Measurements from ENCODE around the gene MBD2. TPM values are rescaled to one million over a fixed set of nuclear protein-coding genes. Genes with fewer than 3 reads are reported as not detected.
A peak's percentile ranks its signal among the peaks of the same experiment; 100 is the strongest.

The MBD2 gene
- polyA plus RNA-seq, 2 donors: 55.0 to 55.6 TPM

DNA sequence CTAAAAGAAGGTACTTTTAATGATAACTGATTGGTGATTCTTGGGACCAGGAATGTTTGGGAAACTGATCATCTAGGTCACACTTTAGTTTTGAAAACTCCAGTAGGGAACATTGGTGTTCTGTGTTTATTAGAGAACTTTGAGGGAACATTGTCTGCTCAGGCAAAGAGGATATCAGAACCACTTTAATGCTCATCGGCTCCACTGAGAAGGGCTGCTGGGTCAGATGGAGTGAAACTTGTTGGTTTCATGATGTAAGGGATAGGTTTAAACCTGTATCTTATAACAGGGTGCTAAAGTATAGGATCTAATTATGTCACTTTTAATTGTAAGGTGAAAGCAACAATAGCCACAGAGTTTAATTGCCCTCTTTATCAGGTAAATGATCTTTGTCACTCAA lies 30.7 kb upstream of the MBD2 start:
- Histone ChIP-seq H3K4me3 (ENCODE audit: low read depth in 1 of 2, low read length in 2 of 2) (no peak overlapping the region), H3K4me1 (ENCODE audit: control insufficient read depth in 2 of 2, insufficient read depth in 2 of 2, low read length in 1 of 2) (no peaks in the 10 kb centered on the region), H3K27ac (ENCODE audit: low read depth in 2 of 2, low read length in 1 of 2) (peak overlapping the region; percentile 47 to 58), H3K36me3 (ENCODE audit: control insufficient read depth in 2 of 2, insufficient read depth in 2 of 2, low read length in 1 of 2) (no peaks in the 10 kb centered on the region), H3K9me3 (ENCODE audit: control insufficient read depth in 2 of 2, insufficient read depth in 1 of 2, low read depth in 1 of 2, low read length in 1 of 2) (no peaks in the 10 kb centered on the region), H3K27me3 (ENCODE audit: control insufficient read depth in 1 of 2, insufficient read depth in 2 of 2, low read length in 2 of 2) (no peaks in the 10 kb centered on the region)
- 44 to 60% methylated on average over 1 of the region's 1 CpG for WGBS, 2 donors

DNA sequence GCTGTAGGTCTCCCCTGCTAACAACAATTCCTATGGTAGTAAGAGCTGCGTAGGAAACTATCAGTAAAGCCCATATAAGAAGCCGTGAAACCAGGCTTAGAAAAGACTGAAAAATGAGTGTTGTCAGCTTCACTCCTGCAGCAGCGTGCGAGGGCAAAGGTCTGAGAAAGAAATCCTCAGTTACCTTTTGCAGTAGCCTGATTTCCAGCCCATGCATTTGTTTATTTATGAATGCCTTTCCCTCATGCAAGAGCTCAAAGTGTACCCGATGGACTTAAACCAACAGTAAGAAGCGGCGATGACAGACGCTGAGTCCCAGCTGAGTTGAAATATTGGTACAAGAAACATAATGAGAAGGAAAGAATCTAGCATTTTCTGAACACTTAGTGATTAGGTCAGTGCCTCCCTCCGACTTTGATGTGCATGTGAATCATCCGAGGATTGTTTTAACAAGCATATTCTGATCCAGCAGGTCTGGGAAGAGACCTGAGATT lies 29.8 kb upstream of the MBD2 start:
- peak overlapping the region in 1 of 2 donors; percentile 5 for H3K4me3 ChIP-seq (ENCODE audit: low read depth in 1 of 2, low read length in 2 of 2)
- H3K4me1 ChIP-seq (ENCODE audit: control insufficient read depth in 2 of 2, insufficient read depth in 2 of 2, low read length in 1 of 2): no peaks in the 10 kb centered on the region
- peak overlapping the region; percentile 78 to 88 for H3K27ac ChIP-seq (ENCODE audit: low read depth in 2 of 2, low read length in 1 of 2)
- H3K36me3 ChIP-seq (ENCODE audit: control insufficient read depth in 2 of 2, insufficient read depth in 2 of 2, low read length in 1 of 2): no peaks in the 10 kb centered on the region
- H3K9me3 ChIP-seq (ENCODE audit: control insufficient read depth in 2 of 2, insufficient read depth in 1 of 2, low read depth in 1 of 2, low read length in 1 of 2): no peaks in the 10 kb centered on the region
- no peaks in the 10 kb centered on the region for H3K27me3 ChIP-seq (ENCODE audit: control insufficient read depth in 1 of 2, insufficient read depth in 2 of 2, low read length in 2 of 2)
- WGBS, 2 donors: 23 to 29% methylated on average over 10 of the region's 10 CpGs

DNA sequence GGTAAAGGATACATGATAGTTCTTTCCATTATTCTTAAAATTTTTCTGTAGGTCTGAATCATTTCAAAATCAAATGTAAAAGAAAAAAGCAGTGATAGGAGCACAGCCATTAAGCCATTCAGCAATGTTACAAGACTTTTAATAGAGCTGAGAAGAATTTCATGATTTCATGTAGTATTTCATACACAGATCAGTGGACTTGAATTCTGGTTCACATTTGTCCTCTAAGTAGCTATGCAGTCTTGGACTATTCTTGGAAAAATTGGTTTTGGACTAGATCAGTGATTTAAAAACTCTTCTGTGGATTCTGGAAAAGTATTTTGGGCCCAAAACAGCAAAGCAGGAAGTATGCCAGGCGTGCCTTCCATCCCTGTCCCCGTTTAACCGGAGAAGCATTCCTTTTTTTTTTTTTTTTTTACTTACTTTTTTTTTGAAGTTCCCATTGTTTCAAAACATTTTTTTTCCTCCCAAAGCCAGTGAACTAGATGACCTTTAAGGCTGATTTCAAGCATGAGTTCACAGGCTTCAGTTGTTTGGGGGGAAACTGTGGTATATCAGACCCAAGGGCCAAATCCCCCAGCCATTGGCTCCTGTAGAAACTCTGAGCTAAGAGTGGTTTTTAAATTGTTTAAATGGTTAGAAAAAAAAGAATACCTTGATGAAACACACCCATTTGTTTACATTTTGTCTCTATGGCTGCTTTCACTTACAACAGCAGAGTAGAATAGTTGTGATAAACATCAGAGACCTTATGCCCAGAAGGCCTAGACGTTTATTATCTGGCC lies 27.3 kb upstream of the MBD2 start:
- Histone ChIP-seq H3K9me3 (ENCODE audit: control insufficient read depth in 2 of 2, insufficient read depth in 1 of 2, low read depth in 1 of 2, low read length in 1 of 2) (no peaks in the 10 kb centered on the region), H3K27me3 (ENCODE audit: control insufficient read depth in 1 of 2, insufficient read depth in 2 of 2, low read length in 2 of 2) (no peaks in the 10 kb centered on the region), H3K4me3 (ENCODE audit: low read depth in 1 of 2, low read length in 2 of 2) (no peak overlapping the region), H3K27ac (ENCODE audit: low read depth in 2 of 2, low read length in 1 of 2) (peak overlapping the region in 1 of 2 donors; percentile 8), H3K36me3 (ENCODE audit: control insufficient read depth in 2 of 2, insufficient read depth in 2 of 2, low read length in 1 of 2) (no peaks in the 10 kb centered on the region), H3K4me1 (ENCODE audit: control insufficient read depth in 2 of 2, insufficient read depth in 2 of 2, low read length in 1 of 2) (no peaks in the 10 kb centered on the region)
- 32 to 33% methylated on average over 4 of the region's 4 CpGs for WGBS, 2 donors

DNA sequence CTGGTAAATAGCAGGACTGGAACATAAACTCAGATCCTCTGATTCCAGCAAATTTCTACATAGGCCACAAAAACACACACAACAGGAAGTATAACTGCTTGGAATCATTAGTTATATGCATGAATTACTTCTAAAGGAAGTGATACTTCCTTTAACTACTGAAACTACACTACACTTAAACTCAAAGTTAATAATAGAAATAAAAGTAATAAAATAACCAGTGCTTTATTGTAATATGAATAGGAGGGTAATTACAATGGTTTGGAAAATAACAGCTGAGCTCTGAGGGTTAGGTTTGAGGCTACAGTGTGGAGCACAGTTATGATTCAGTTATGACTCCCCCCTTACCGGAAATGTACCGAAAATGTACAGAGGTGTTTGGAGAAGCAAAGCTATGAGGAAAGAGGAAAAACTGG lies 26.4 kb upstream of the MBD2 start:
- no peaks in the 10 kb centered on the region for H3K27me3 ChIP-seq (ENCODE audit: control insufficient read depth in 1 of 2, insufficient read depth in 2 of 2, low read length in 2 of 2)
- no peaks in the 10 kb centered on the region for H3K9me3 ChIP-seq (ENCODE audit: control insufficient read depth in 2 of 2, insufficient read depth in 1 of 2, low read depth in 1 of 2, low read length in 1 of 2)
- no peaks in the 10 kb centered on the region for H3K36me3 ChIP-seq (ENCODE audit: control insufficient read depth in 2 of 2, insufficient read depth in 2 of 2, low read length in 1 of 2)
- peak overlapping the region; percentile 26 to 51 for H3K27ac ChIP-seq (ENCODE audit: low read depth in 2 of 2, low read length in 1 of 2)
- no peak overlapping the region for H3K4me3 ChIP-seq (ENCODE audit: low read depth in 1 of 2, low read length in 2 of 2)
- WGBS, 2 donors: 52 to 66% methylated on average over 2 of the region's 2 CpGs
- H3K4me1 ChIP-seq (ENCODE audit: control insufficient read depth in 2 of 2, insufficient read depth in 2 of 2, low read length in 1 of 2): no peaks in the 10 kb centered on the region

DNA sequence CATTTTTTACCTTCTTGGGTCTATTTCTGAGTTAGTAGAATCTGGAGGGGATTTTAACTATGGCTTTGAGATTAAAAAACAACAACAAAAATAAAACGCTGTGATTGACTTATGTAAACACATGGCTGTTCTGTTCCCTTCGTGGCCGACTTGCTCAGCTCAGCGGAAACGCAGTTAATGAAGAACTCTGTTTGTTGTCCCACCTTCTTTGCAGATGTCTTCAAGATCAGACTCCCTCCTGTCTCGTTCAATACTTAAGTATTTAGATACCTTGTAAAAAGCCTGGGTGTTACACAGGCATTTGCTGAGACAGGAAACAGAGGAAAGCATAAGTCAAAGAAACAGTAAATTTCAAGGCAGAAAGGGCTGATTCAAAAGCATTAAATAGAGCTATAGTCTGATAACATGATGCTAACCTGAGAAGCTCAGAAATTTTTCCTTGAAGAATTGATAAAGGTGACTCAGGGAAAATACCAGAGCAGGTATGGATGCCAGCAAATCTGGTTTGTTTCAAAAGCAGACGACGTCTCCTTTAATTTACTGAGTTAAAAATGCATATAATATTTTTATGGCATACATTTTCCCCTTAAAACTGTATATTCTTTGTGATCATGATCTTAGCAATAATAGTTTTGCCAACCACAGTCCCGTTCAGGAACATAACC lies 23.2 kb upstream of the MBD2 start:
- Histone ChIP-seq H3K36me3 (ENCODE audit: control insufficient read depth in 2 of 2, insufficient read depth in 2 of 2, low read length in 1 of 2) (no peaks in the 10 kb centered on the region), H3K27ac (ENCODE audit: low read depth in 2 of 2, low read length in 1 of 2) (peak overlapping the region; percentile 89 to 90), H3K4me3 (ENCODE audit: low read depth in 1 of 2, low read length in 2 of 2) (no peak overlapping the region), H3K9me3 (ENCODE audit: control insufficient read depth in 2 of 2, insufficient read depth in 1 of 2, low read depth in 1 of 2, low read length in 1 of 2) (no peaks in the 10 kb centered on the region), H3K27me3 (ENCODE audit: control insufficient read depth in 1 of 2, insufficient read depth in 2 of 2, low read length in 2 of 2) (no peaks in the 10 kb centered on the region), H3K4me1 (ENCODE audit: control insufficient read depth in 2 of 2, insufficient read depth in 2 of 2, low read length in 1 of 2) (no peaks in the 10 kb centered on the region)
- 32 to 43% methylated on average over 9 of the region's 9 CpGs for WGBS, 2 donors

DNA sequence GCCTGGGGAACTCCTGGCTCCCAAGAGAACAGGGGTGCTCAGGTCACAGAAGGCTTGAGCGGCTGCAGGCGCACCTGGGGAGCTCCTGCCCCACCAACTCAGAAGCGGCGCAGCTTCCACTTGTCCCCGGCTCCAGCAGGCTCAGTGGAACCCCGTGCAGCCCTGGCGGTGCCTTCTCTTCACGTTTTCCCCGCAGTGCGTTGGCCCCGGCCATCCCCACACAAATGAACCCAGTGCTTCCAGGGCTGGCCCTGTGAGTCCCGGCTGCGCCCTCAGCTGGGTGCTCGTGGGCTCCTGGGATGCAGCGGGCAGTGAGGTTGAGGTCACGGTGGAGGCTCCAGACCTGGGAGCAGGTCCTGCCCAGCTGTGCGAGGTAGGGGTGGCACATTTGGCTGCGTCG lies 17.9 kb upstream of the MBD2 start:
- Histone ChIP-seq H3K4me1 (ENCODE audit: control insufficient read depth in 2 of 2, insufficient read depth in 2 of 2, low read length in 1 of 2) (no peaks in the 10 kb centered on the region), H3K27me3 (ENCODE audit: control insufficient read depth in 1 of 2, insufficient read depth in 2 of 2, low read length in 2 of 2) (no peaks in the 10 kb centered on the region)
- WGBS, 2 donors: 90 to 92% methylated on average over 18 to 19 of the region's 19 CpGs

DNA sequence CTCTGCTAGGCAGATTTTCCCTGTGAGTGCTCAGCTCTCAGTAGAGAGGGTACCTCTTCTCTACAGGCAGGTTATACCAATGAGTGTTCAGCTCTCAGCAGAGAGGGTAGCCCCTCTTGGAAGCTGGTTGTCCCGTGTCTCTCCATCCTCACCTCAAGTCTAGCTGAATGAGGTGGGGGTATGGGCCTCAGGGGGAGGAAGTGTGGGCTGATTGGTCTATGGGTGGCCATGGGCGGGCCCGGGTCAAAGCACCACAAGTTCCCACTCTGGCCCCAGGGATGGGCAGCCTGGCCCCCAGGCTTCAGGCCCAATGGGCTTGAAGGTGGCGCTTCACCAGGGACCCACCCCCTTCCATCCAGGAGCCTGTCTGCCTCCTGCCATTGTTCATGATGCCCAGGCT lies 17.0 kb upstream of the MBD2 start:
- Histone ChIP-seq H3K9me3 (ENCODE audit: control insufficient read depth in 2 of 2, insufficient read depth in 1 of 2, low read depth in 1 of 2, low read length in 1 of 2) (no peaks in the 10 kb centered on the region), H3K27me3 (ENCODE audit: control insufficient read depth in 1 of 2, insufficient read depth in 2 of 2, low read length in 2 of 2) (no peaks in the 10 kb centered on the region), H3K27ac (ENCODE audit: low read depth in 2 of 2, low read length in 1 of 2) (no peak overlapping the region), H3K4me1 (ENCODE audit: control insufficient read depth in 2 of 2, insufficient read depth in 2 of 2, low read length in 1 of 2) (no peaks in the 10 kb centered on the region), H3K4me3 (ENCODE audit: low read depth in 1 of 2, low read length in 2 of 2) (no peak overlapping the region), H3K36me3 (ENCODE audit: control insufficient read depth in 2 of 2, insufficient read depth in 2 of 2, low read length in 1 of 2) (no peaks in the 10 kb centered on the region)
- 70% methylated on average over 4 of the region's 4 CpGs for WGBS, 2 donors

More for the DNA sequence above, 17.9 kb upstream of the MBD2 start:
- Histone ChIP-seq H3K27ac (ENCODE audit: low read depth in 2 of 2, low read length in 1 of 2) (no peak overlapping the region), H3K36me3 (ENCODE audit: control insufficient read depth in 2 of 2, insufficient read depth in 2 of 2, low read length in 1 of 2) (no peaks in the 10 kb centered on the region), H3K9me3 (ENCODE audit: control insufficient read depth in 2 of 2, insufficient read depth in 1 of 2, low read depth in 1 of 2, low read length in 1 of 2) (no peaks in the 10 kb centered on the region), H3K4me3 (ENCODE audit: low read depth in 1 of 2, low read length in 2 of 2) (no peak overlapping the region)

DNA sequence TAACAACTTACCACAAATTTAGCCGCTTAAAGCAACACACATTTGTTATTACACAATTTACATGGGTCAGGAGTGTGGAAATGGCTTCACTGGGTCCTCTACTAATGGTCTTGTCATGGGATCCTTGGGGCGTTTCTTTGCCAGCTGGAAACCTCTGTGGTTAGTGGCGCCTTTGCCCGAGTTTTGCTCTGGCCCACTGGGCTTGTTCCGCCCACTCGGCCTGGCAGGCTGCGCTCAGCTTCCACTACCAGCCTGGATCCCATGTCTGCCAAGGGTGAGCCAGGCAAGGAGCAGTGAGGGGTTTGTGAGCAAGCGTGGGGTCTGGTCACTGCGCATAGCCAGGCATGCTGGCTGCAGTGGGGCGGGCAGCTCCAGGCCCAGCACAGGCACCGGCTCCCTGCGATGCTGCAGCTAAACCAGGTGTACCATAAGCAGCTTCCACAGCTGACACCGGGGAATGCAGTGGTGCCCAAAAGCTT lies 16.2 kb upstream of the MBD2 start:
- H3K27ac ChIP-seq (ENCODE audit: low read depth in 2 of 2, low read length in 1 of 2): no peak overlapping the region
- no peak overlapping the region for H3K4me3 ChIP-seq (ENCODE audit: low read depth in 1 of 2, low read length in 2 of 2)
- WGBS, 2 donors: 77 to 78% methylated on average over 13 of the region's 13 CpGs
- H3K9me3 ChIP-seq (ENCODE audit: control insufficient read depth in 2 of 2, insufficient read depth in 1 of 2, low read depth in 1 of 2, low read length in 1 of 2): no peaks in the 10 kb centered on the region
- H3K4me1 ChIP-seq (ENCODE audit: control insufficient read depth in 2 of 2, insufficient read depth in 2 of 2, low read length in 1 of 2): no peaks in the 10 kb centered on the region
- H3K27me3 ChIP-seq (ENCODE audit: control insufficient read depth in 1 of 2, insufficient read depth in 2 of 2, low read length in 2 of 2): no peaks in the 10 kb centered on the region
- no peaks in the 10 kb centered on the region for H3K36me3 ChIP-seq (ENCODE audit: control insufficient read depth in 2 of 2, insufficient read depth in 2 of 2, low read length in 1 of 2)

DNA sequence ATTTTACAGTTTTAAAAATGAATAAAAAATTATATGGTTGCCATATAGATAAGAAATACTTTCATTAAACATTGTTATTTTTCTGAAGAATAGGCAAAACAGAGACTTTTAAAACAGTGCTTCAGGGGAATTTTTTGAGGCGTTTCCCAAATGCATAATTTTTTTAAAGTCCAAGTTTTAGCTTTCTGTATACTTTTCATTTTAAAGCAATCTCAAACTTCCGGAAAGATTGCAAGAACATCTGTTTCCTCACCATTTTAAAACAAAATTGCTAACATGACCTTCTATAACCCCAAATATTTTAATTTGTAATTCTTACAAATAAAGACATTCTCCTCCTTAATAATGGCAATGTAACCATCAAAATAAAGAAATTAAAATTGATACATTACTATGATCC lies 15.1 kb upstream of the MBD2 start:
- Histone ChIP-seq H3K27me3 (ENCODE audit: control insufficient read depth in 1 of 2, insufficient read depth in 2 of 2, low read length in 2 of 2) (no peaks in the 10 kb centered on the region), H3K36me3 (ENCODE audit: control insufficient read depth in 2 of 2, insufficient read depth in 2 of 2, low read length in 1 of 2) (no peaks in the 10 kb centered on the region), H3K4me3 (ENCODE audit: low read depth in 1 of 2, low read length in 2 of 2) (no peak overlapping the region), H3K4me1 (ENCODE audit: control insufficient read depth in 2 of 2, insufficient read depth in 2 of 2, low read length in 1 of 2) (no peaks in the 10 kb centered on the region), H3K9me3 (ENCODE audit: control insufficient read depth in 2 of 2, insufficient read depth in 1 of 2, low read depth in 1 of 2, low read length in 1 of 2) (no peaks in the 10 kb centered on the region), H3K27ac (ENCODE audit: low read depth in 2 of 2, low read length in 1 of 2) (no peak overlapping the region)
- 45 to 52% methylated on average over 2 of the region's 2 CpGs for WGBS, 2 donors
